ENCODE measurements around the gene SF3A1. TPM values are rescaled to one million over a fixed set of nuclear protein-coding genes. Genes with fewer than 3 reads are reported as not detected.
"Not testable (repeated sequence)": the region's sequence is repeated elsewhere in the genome, so short reads cannot be mapped to it uniquely, and the experiment has no call there.

The SF3A1 gene
- total RNA-seq, 4 donors from 2014 or later: 52.8 to 193 (median 135) TPM

GRCh38 chr22:30402028-30402765 lies 45.5 kb upstream of the SF3A1 start:
- Histone ChIP-seq H3K4me1 (peaks cover 13 to 19% of the 10 kb centered on the region in 2 donors), H3K4me3 (replicated peaks in 1 of 3) (no peak overlapping the region), H3K36me3 (peaks cover 0 to 8% of the 10 kb centered on the region in 2 donors), H3K27ac (no peak overlapping the region), H3K9me3 (no peaks in the 10 kb centered on the region), H3K27me3 (no peaks in the 10 kb centered on the region)
- intact Hi-C loops (cut with DNase I): no loop called here
- 67 to 78% methylated on average over 5 of the region's 5 CpGs for WGBS, 2 donors
- no peak for DNase-seq
- TF ChIP-seq CTCF (IDR thresholded peaks at IDR 0.05) (no peak), POLR2A (IDR thresholded peaks at IDR 0.05) (no peak)

DNA sequence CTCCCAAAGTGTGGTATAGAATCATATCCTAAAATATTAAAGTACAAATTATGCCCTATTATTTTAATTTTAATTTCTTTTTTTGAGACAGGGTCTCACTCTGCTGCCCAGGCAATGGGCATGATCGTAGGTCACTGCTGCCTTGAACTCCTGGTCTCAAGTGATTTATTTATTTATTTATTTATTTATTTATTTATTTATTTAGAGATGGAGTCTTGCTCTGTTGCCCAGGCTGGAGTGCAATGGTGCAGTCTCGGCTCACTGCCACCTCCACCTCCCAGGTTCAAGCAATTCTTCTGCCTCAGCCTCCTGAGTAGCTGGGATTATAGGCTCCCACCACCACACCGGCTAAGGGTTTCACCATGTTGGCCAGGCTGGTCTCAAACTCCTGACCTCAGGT lies 44.3 kb upstream of the SF3A1 start:
- H3K4me3 ChIP-seq (replicated peaks in 1 of 3); H3K27me3 ChIP-seq; H3K9me3 ChIP-seq; H3K27ac ChIP-seq; H3K36me3 ChIP-seq; DNase-seq; intact Hi-C loops (cut with DNase I): not testable (repeated sequence)
- H3K4me1 ChIP-seq: peaks cover 13 to 25% of the 10 kb centered on the region in 2 donors
- 94 to 99% methylated on average over 3 of the region's 3 CpGs for WGBS, 2 donors

GRCh38 chr22:30400159-30400558 lies 43.5 kb upstream of the SF3A1 start:
- no peak for DNase-seq
- TF ChIP-seq CTCF (IDR thresholded peaks at IDR 0.05): no peak
- TF ChIP-seq POLR2A (IDR thresholded peaks at IDR 0.05): no peak
- 80 to 100% methylated on average over 1 of the region's 1 CpG for WGBS, 2 donors
- no peak overlapping the region for H3K4me3 ChIP-seq (replicated peaks in 1 of 3)
- H3K27ac ChIP-seq: no peak overlapping the region
- no peaks in the 10 kb centered on the region for H3K36me3 ChIP-seq
- intact Hi-C loops (cut with DNase I): no loop called here
- H3K4me1 ChIP-seq: peaks cover 13 to 25% of the 10 kb centered on the region in 2 donors
- H3K27me3 ChIP-seq: no peaks in the 10 kb centered on the region
- no peaks in the 10 kb centered on the region for H3K9me3 ChIP-seq

DNA sequence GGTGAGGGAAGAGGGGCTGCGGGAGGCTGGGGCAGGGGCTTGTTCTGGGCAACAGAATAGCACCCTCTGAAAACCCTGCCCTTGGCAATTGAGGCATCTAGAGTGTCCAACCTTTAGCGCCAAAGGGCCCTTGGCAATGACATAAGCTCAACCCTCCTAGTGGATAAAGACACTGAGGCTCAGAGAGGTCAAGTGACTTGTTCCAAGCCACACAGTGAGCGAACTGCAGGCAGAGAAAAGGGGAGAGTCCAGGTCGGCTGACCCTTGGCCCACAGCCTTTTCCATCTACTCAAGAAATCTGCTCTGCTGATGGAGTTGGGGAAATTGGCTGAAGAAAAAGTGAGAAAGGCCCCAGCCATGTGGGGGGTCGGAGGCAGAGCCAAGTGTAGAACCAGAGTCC lies 43.0 kb upstream of the SF3A1 start:
- intact Hi-C loops (cut with DNase I): no loop called here
- no peak overlapping the region for H3K4me3 ChIP-seq (replicated peaks in 1 of 3)
- no peak for TF ChIP-seq CTCF (IDR thresholded peaks at IDR 0.05)
- TF ChIP-seq POLR2A (IDR thresholded peaks at IDR 0.05): no peak
- DNase-seq: no peak
- H3K36me3 ChIP-seq: no peaks in the 10 kb centered on the region
- no peak overlapping the region for H3K27ac ChIP-seq
- H3K9me3 ChIP-seq: no peaks in the 10 kb centered on the region
- WGBS, 2 donors: 86 to 95% methylated on average over 5 of the region's 5 CpGs
- H3K4me1 ChIP-seq: peaks cover 13 to 25% of the 10 kb centered on the region in 2 donors
- H3K27me3 ChIP-seq: no peaks in the 10 kb centered on the region

GRCh38 chr22:30398685-30399680 lies 42.3 kb upstream of the SF3A1 start:
- no peak overlapping the region for H3K27ac ChIP-seq
- intact Hi-C loops (cut with DNase I): no loop called here
- TF ChIP-seq POLR2A (IDR thresholded peaks at IDR 0.05): no peak
- H3K9me3 ChIP-seq: no peaks in the 10 kb centered on the region
- H3K4me3 ChIP-seq (replicated peaks in 1 of 3): no peak overlapping the region
- H3K36me3 ChIP-seq: no peaks in the 10 kb centered on the region
- 68 to 69% methylated on average over 19 to 25 of the region's 25 CpGs for WGBS, 2 donors
- peaks cover 13 to 25% of the 10 kb centered on the region in 2 donors for H3K4me1 ChIP-seq
- no peaks in the 10 kb centered on the region for H3K27me3 ChIP-seq
- DNase-seq: no peak
